Fibroblast of mammary gland (primary cell): Measurements from ENCODE around the gene ADAM15.

Source experiments
- DNase-seq: peaks from one replicate; pipeline ENCODE4 v3.0.0-alpha.2; 2010; ENCODE audit warnings: low read depth
- H3K4me3 ChIP-seq: 2 replicates; pipeline ENCODE4 v1.5.1; 2011; ENCODE audit warnings: low read depth, mild to moderate bottlenecking, low read length, moderate library complexity; ENCODE audit not compliant: control insufficient read depth
- TF ChIP-seq, protein P1 (sequence below): conservative IDR thresholded peaks from 2 replicates; pipeline ENCODE4 v1.5.1; 2011; ENCODE audit warnings: low read depth, low read length, inconsistent platforms; ENCODE audit not compliant: control insufficient read depth, insufficient read depth

Gene ADAM15

DNA sequence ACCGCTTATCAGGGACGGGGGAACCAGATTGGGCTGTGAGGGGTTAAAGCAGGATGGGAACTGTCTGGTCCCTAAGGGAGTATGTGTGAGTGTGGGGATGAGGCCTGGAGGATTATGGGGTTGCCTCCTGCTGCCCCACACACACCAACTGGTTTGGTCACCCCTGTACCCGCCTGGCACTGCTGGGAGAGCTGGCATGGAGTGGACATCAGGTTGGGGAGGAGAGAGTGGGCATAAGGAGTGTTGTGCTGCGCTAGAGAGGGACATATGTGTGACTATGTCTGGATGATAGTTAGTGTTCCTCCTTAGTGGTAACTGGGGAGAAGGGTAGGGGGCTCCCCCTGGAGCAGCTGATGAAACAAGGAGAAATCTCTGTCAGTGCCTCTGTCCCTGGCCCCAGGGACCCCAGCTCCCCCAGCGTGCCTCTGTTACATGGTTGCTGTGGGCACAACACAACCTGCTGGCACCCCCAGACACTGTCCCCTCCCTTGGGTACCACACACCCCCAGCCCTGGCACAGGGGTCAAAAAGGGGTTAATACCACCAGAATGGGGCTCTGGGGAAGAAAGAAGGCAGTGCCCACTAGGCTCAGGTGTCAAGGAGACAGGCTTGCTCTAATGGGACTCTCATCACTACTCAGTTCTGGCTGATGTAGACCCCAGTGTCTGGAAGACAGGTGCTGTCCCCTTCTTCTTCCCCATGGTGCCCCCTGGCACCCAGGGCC, 46.6 kb upstream of the ADAM15 start:
- DNase-seq = no peak

DNA sequence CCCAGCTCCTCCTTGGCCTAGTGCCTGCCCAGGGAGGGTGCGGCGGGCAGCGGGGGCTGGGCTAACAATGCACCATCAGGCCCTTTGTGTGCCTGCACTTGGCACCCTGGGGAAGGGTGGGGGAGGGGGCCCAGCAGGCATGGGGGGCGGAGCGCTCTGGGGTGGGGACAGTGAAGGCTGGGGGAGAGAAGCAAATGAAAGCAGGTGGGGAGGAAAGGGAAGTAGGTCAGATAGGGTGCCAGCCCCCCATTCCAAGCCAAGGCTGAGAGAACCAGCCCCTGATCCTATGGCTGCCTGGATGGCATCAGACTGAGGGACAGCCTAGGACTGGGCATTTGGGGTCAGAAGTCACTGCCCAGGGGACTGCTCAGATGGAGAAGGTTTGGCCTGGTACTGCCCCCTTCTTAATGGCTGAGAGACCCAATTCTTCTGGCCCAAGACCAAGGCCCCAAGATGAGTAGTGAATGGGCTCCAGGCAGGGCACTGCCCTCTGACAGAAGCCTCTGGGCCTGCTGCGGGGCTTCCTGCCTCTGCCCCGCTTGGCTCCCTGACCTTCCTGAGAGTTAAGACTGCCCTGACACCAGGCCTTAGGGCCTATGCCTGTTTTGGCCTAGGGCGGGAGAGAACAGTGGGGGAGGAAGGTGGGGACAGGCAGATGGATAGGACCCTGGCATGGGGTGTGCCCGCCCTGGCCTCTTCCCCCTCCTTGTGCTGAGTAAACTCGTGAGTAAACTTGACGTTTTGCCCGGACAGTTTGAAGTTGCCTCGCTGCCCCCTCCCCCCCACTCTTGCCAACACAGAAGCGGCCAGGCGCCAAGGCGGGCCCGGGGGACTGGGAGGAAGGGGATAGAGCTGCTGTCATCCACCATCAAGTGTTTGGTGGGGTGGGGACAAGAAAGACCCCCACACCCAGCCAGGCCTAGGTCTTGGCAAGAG, 45.8 kb upstream of the ADAM15 start:
- no peak for DNase-seq
- TF ChIP-seq, protein P1, sequence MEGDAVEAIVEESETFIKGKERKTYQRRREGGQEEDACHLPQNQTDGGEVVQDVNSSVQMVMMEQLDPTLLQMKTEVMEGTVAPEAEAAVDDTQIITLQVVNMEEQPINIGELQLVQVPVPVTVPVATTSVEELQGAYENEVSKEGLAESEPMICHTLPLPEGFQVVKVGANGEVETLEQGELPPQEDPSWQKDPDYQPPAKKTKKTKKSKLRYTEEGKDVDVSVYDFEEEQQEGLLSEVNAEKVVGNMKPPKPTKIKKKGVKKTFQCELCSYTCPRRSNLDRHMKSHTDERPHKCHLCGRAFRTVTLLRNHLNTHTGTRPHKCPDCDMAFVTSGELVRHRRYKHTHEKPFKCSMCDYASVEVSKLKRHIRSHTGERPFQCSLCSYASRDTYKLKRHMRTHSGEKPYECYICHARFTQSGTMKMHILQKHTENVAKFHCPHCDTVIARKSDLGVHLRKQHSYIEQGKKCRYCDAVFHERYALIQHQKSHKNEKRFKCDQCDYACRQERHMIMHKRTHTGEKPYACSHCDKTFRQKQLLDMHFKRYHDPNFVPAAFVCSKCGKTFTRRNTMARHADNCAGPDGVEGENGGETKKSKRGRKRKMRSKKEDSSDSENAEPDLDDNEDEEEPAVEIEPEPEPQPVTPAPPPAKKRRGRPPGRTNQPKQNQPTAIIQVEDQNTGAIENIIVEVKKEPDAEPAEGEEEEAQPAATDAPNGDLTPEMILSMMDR = no peak
- H3K4me3 ChIP-seq = no peak overlapping the region

More for the DNA sequence above, 46.6 kb upstream of the ADAM15 start:
- TF ChIP-seq, protein P1 = no peak
- peak overlapping the region; percentile 89 for H3K4me3 ChIP-seq

DNA sequence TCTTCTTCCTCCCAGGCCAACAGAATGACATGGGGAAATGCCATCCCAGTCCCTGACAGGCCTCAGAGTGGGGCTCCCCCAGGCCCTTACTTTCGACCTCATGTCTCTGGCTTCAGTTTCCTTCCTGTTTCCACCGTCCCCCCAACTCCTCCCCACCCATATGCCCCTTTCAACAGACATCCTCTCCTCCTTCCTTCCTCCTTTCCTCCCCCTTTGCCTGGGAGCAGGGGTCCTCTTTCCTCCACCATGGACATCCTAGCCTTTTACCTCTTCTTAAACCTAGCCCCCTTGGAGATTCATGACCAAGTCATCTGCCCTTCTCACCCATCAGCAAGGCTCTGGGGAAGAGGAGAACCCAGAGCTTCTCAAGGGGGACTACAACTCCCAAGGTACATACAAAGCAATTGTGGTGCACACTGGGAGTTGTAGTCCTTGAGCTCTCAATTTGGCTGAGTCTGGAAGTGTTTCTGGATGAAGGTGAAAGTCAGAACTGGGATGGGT, 44.5 kb upstream of the ADAM15 start:
- H3K4me3 ChIP-seq = no peak overlapping the region
- no peak for DNase-seq
- TF ChIP-seq, protein P1 = no peak

DNA sequence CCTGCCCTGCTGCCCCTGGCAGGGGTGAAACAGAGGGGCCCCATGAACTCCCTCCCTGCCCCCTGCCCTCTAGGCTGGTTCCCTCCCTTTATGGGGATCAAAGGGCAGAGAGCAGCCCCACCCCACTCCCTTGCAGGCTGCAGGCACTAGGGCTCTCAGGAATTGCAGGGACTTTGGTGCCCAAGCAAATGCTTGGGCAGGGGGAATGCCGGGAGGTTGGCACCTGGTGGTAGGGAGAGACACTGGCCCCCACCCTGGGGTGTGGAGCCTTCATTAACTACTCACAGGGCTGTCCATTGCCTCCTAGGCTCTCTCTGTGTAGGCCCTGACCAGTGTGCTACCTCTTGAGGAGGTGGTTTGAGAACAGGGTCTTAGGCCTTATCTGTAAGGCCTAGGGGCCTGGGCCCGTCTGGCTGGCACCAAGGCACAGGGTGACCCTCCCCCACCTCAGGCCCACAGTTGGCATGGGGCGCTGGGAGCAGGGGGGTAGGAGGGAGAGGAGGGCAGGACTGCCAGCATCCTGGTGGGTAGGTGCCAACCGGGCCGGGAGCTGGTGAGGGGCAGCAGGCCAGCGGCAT, 43.8 kb upstream of the ADAM15 start:
- no peak overlapping the region for H3K4me3 ChIP-seq
- no peak for DNase-seq
- TF ChIP-seq, protein P1 = no peak

DNA sequence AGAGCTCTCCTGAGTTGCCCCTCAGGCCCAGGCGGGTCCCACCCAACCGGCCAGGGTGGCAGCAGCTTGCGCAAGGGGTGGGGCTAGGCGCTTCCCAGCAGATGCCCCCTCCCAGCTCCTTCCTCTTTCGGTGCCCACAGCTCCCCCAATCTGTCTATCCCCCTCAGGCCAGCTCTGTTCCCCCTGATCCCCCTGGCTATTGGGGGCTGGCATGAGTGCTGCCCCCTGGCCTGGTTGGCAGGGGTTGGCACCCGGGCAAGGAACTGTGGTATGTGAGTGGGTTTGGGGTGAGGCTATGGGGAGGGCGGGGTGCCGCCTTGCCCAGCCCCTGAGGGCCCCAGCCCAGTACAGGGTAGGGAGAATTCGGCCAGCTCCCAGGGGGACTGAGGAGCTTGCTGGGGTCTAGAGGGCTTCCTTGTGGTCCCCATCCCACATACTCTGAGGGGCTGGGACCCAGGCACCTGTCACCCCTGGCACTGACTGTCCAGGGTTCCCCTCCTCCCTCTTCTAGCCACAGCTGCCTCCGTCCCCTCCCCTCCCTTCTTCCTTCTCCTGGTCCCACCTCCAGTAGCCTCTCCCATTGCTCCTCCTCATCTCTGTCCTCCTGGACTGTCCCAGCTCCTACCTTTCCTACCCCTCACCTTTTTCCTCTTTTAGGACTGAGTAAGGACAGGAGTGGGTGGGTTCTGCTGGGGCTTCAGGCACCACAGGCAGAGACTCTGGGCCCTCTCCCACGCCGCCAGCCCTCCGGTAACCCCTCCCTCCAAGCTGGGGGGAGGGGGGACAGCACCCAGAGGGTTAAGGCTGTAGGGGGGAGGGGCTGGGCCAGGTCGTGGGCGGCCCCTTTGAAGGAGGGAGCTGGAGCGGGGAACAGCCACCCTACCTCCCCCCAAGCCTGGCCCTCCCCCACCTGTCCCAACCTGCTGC, 42.8 kb upstream of the ADAM15 start:
- TF ChIP-seq, protein P1 = no peak
- no peak for DNase-seq
- H3K4me3 ChIP-seq = no peak overlapping the region

DNA sequence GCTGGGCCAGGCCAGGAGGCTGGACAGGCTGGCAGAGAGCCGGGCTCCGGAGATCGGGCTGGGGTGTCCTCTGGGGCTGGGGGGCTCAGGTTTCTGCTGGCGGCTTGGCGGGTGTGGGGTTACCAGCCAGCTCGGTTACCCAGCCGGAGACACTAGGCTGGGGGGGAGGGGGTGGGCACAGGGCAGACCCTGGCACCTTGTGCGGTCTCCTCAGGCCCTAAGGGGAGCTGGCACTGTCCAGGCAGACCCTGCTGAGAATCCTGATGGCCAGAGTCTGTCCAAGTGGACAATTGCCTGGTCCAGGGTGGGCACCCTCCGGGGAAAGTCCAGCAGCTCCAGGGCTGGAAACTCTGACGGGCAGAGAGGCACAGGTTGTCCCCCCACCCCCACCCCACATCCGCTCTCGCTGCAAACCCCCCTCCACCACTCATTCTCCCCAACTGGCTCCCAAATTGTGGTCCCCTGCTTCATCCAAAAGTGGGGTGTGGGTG, 41.9 kb upstream of the ADAM15 start:
- DNase-seq = no peak
- no peak overlapping the region for H3K4me3 ChIP-seq

More for the DNA sequence above, 41.9 kb upstream of the ADAM15 start:
- TF ChIP-seq, protein P1 = no peak
